C4-2B (cell line): ENCODE measurements around the gene MS4A4E.

Experiments used
- ZFX ChIP-seq: fragments of 450-650 bp; IDR thresholded peaks from 2 replicates; pipeline ENCODE4 v1.6.1; 2017
- TF ChIP-seq, protein P1 (sequence below): fragments of 450-650 bp; conservative IDR thresholded peaks from 2 replicates; pipeline ENCODE4 v1.5.1; 2017; ENCODE audit warnings: mild to moderate bottlenecking

DNA sequence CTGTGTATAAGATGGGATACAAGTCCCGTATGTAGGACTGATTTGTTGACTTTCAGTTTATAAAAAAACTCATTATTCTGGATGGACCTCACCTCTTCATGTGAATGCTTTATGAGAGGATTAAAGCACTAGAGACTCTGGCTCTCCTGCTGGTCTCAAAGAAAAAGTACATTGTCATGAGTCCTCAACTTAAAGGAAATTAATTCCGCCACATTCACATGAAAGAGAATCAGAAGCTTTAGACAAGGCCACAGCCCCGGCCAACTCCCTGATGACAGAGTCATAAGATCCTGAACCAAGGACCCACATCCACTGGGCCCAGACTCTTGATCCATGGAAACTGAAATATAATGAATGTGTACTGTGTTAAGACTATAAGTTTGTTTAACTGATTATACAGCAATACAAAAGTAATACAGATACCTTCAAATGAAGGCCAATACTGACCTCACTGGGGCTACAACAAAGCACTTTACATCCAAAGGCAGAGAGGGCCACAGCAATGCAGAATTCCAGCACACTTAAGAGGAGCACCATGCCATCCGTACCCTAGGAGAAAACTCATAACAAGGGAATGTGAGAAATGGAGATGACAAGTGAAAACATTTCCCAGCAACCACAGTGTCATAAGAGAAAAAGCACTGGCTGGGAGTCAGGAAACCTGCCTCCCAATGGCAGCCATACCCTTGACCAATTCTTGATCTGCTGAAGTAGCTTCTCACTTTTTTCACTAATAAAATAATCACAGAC is 34.6 kb downstream of the MS4A4E start:
- TF ChIP-seq, protein P1, sequence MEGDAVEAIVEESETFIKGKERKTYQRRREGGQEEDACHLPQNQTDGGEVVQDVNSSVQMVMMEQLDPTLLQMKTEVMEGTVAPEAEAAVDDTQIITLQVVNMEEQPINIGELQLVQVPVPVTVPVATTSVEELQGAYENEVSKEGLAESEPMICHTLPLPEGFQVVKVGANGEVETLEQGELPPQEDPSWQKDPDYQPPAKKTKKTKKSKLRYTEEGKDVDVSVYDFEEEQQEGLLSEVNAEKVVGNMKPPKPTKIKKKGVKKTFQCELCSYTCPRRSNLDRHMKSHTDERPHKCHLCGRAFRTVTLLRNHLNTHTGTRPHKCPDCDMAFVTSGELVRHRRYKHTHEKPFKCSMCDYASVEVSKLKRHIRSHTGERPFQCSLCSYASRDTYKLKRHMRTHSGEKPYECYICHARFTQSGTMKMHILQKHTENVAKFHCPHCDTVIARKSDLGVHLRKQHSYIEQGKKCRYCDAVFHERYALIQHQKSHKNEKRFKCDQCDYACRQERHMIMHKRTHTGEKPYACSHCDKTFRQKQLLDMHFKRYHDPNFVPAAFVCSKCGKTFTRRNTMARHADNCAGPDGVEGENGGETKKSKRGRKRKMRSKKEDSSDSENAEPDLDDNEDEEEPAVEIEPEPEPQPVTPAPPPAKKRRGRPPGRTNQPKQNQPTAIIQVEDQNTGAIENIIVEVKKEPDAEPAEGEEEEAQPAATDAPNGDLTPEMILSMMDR, result no peak
- no peak for TF ChIP-seq ZFX
